HG03039 (cell line): ENCODE data around the gene CCDC3.
"Not testable (repeated sequence)": the region's sequence is repeated elsewhere in the genome, so short reads cannot be mapped to it uniquely, and the experiment has no call there.

Experiments used
- ATAC-seq: cut with Tn5 transposase; IDR thresholded peaks from one replicate; pipeline ENCODE4 v1.9.1; 2021; ENCODE audit warnings: mild to moderate bottlenecking, moderate library complexity; ENCODE audit not compliant: unreplicated experiment

Gene CCDC3

GRCh38 chr10:13001887-13002212 is 337 bp upstream of the CCDC3 start:
- ATAC-seq: no peak

- ATAC-seq: no peak
These were observed 1.1 kb downstream of the CCDC3 start for GRCh38 chr10:13000431-13000830.

GRCh38 chr10:12999849-13000248 is 1.7 kb downstream of the CCDC3 start:
- no peak for ATAC-seq

DNA sequence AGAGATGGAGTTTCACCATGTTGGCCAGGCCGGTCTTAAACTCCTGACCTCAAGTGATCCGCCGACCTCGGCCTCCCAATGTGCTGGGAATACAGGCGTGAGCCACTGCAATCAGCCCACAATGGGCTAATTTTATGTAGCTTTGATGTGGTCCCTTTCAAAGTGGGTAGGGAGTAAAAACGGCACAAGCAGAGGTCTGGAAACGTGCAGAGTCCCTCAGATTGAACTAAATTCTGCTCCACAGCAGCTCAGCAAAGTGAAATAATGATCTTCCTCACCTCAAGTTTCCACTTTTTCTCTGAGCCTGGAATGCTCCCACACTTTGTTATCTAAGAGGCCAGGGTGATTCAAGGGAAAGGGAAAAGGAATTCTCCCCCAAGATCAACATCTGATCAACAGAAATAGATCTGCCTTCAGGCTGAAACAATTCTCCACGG is 6.1 kb downstream of the CCDC3 start:
- no peak for ATAC-seq

GRCh38 chr10:12993595-12993994 is 7.9 kb downstream of the CCDC3 start:
- no peak for ATAC-seq

DNA sequence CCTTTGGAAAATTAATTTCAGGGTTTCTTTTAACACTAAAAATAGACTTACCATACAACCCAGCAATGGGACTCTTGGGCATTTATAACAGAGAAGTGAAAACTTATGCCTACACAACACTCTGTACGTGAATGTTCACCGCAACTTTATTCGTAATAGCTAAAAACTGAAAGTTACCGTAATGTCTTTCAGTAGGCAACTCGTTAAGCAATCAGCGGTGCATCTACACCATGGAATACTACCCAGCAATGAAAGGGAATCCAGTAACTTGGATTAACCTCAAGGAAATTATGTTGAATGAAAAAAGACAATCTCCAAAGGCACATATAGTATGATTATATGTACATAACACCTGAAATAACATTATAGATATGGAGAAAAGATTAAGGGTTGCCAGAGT is 16.2 kb downstream of the CCDC3 start:
- ATAC-seq: no peak

GRCh38 chr10:12984165-12984747 is 17.3 kb downstream of the CCDC3 start:
- no peak for ATAC-seq

DNA sequence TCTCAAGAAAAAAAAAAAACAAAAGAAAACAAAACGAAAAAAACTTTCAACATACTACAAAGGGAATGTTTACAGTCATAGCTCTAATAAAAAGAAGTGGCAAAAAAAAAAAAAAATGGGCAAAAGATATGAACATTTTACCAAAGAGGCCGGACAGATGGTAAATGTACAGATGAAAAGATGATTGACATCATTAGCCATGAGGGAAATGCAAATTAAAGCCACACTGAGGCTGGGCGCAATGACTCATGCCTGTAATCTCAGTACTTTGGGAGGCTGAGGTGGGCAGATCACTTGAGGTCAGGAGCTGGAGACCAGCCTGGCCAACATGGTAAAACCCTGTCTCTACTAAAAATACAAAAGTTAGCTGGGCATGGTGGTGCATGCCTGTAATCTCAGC is 17.9 kb downstream of the CCDC3 start:
- not testable (repeated sequence) for ATAC-seq

DNA sequence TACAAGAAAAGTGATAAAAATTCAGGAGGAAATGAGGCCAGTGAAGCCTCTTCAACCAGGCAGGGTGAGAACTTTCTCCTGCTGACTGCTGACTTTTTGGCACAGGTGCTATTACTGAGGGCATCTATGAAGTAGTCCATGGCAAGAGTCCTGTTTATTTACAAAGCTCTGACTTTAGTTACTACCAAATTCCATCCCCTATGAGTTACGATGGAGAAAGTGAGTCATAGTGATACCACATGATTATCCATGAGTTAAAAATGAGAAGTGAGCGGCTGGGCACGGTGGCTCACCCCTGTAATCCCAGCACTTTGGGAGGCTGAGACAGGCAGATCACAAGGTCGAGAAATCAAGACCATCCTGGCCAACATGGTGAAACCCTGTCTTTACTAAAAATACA is 19.9 kb downstream of the CCDC3 start:
- no peak for ATAC-seq

DNA sequence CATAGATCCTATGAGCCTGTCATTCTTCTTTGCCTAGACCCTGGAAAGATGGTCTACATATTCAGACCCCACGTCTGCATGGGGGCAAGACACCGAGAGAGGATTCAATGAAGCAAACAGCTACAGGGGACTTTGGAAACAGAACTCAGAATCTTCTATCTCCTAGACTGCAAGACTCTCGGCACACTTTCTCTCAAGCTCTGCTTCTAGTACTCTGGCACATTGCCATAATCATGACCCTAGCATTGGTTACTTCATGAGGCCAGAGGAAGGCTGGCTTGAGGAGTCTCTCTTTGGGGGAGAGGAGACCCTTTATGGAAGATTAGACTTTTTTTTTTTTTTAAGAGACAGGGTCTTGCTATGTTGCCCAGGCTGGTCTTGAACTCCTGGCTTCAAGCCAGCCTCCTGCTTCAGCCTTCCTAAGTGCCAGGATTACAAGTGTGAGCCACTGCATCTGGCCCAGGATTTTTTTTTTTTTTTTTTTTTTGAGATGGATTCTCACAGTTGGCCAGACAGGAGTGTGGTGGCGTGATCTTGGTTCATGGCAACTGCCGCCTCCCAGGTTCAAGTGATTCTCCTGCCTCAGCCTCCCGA is 20.7 kb downstream of the CCDC3 start:
- no peak for ATAC-seq

DNA sequence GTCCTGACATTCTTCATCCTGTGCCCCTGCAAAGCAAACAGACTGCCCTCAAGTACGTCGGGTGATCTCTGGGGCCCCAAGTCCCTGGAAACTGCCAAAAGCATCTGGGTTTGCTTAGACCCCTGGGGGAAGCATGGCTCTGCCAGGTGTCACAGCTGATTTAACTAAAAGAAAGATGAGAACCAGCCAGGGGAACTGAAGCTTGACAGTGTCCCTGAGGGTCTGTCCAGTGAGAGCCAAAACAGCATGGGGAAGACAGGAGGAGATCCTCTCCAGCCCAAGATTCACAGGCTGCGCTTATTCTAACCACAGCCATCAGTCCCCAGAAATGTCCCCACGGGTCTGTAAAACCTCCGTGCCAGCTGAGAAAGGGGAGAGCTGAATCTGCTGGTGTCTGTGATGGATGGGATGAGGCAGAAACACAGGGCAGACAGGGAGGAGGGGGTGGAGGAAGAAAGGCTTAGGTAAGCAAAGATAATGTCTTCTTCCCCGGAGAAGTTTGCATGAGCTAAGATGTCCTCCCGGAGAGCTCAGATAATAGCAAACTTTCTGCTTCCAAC is 21.3 kb downstream of the CCDC3 start:
- ATAC-seq: no peak

DNA sequence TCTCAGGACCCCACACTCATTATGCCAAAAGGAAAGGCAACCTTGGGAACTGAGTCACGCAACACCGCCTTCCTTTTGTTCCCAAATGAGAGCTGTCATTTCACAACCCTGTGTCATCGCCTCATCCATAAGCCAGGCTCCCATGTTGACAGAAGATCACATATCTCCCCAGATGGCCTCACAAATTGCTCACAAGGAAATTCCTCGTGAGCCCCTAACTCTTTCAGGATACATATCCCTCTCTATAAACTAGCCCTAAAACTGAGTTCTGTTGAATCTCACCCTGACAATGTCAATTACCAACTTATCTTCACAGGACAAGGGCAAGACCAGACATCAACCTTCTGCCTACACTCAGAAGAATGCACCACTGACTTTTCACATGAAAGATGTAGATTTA is 22.6 kb downstream of the CCDC3 start:
- no peak for ATAC-seq

GRCh38 chr10:12975906-12976305 is 25.6 kb downstream of the CCDC3 start:
- ATAC-seq: no peak

GRCh38 chr10:12975266-12975665 is 26.2 kb downstream of the CCDC3 start:
- no peak for ATAC-seq

DNA sequence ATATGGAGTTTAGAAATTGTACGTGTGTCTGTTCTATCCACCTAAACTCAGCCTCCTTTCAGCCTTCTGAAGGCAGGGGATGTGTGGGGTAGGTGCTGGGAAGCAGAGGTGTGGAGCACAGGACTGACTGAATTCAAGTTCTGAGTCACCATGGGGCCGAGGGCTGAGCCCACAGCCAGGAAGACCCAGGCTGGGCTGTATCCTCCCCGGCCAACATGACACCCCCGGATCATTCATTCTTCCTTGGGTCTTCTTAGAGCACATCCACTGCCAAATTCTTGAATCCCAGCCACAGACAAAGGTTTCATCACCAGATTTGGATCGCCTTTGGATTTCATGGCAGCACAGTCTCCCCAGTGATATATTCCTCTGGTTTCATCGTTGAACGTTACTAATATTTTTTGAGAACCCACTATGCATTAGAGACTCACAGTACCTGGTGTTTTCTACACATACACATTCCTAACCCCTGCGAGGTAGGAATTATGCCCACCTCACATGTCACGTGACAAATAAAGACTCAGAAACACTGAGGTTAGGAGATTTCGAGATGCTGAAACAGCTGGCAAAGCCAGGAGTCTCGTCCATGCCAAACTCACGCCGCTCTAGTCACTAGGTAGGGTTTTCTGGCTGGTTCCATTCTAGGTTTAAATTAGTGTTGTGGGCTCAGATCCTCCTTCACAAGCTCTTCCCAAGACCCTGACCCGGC is 26.9 kb downstream of the CCDC3 start:
- ATAC-seq: no peak

GRCh38 chr10:12974078-12974477 is 27.4 kb downstream of the CCDC3 start:
- no peak for ATAC-seq

GRCh38 chr10:12973149-12973718 is 28.3 kb downstream of the CCDC3 start:
- no peak for ATAC-seq

DNA sequence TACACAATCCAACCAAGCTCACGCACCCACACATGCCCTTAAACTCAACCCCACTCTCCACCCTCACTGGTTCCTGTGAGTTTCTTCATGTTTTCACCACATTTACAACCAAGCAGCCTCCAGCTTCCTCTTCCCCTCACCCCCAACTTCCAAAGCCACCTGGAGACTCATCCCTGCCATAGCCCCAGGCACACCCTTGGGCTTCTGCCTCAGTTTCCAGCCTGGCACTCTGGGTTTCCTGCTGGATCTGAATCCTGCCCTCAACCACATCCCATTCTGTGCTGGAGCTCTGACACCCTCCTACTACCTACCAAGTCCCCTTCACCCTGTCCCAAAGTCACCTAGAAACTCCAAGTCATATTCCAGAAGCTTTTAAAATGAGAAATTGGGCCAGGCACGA is 29.4 kb downstream of the CCDC3 start:
- ATAC-seq: no peak

- ATAC-seq: no peak
These were observed 30.3 kb downstream of the CCDC3 start for GRCh38 chr10:12971001-12971788.

DNA sequence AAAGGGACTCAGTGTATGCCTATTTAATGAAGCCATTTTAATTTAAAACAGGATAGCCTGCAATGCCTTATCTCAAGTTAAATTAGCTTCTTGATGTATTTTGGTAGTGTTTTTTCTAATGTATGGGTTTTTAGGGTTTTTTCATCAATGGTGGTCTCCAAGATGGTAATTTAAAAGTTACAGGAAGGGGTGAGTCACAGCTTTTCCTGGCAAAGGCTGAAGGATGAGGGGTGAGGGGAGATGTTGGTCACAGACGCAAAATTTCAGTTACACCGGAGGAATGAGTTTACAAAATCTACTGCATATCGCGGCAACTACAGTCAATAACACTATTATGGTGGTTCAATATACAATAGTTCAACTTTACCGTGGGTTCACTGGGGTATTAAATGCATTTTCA is 31.6 kb downstream of the CCDC3 start:
- ATAC-seq: no peak

GRCh38 chr10:12966067-12966466 is 35.4 kb downstream of the CCDC3 start:
- ATAC-seq: no peak
